K562 (cell line): ENCODE data around the gene SLC11A1. TPM values are rescaled to one million over a fixed set of nuclear protein-coding genes. Genes with fewer than 3 reads are reported as not detected.
A peak's percentile ranks its signal among the peaks of the same experiment; 100 is the strongest.

Source experiments
- ARNT ChIP-seq, 2 experiments: fragments of 450-650 bp; IDR thresholded peaks; 2 replicates each; pipeline ENCODE4 v1.6.1; 2016; ENCODE audit warnings: mild to moderate bottlenecking in 1 of 2
- CCNT2 ChIP-seq: IDR thresholded peaks from 2 replicates; pipeline ENCODE4 v1.6.1; 2011; ENCODE audit warnings: borderline replicate concordance, low read depth, mild to moderate bottlenecking, moderate library complexity, mixed read lengths, low read length; ENCODE audit not compliant: insufficient read length; ENCODE audit errors: extremely low read depth
- CREB3L1 ChIP-seq: fragments of 450-650 bp; IDR thresholded peaks from 2 replicates; pipeline ENCODE4 v1.6.1; 2014; ENCODE audit warnings: low read depth, mild to moderate bottlenecking, moderate library complexity, borderline replicate concordance
- ETV1 ChIP-seq: fragments of 450-650 bp; conservative IDR thresholded peaks from 2 replicates; pipeline ENCODE4 v1.6.1; 2016; ENCODE audit warnings: missing genetic modification characterization, control low read depth, low read depth, missing compliant biosample characterization
- FOXP4 ChIP-seq: sonication (generic); formaldehyde crosslinking; IDR thresholded peaks from 2 replicates; pipeline ENCODE4 v1.8.0; 2022; ENCODE audit warnings: mild to moderate bottlenecking, missing genetic modification reagents, borderline replicate concordance
- NCOR1 ChIP-seq: fragments of 450-650 bp; IDR thresholded peaks from 2 replicates; pipeline ENCODE4 v1.6.1; 2016; ENCODE audit warnings: mild to moderate bottlenecking, moderate library complexity
- POLR2H ChIP-seq: IDR thresholded peaks from 2 replicates; pipeline ENCODE4 v1.6.1; 2016; ENCODE audit warnings: missing genetic modification characterization, low read depth, mild to moderate bottlenecking, control low read depth, missing compliant biosample characterization, moderate library complexity
- RBM39 ChIP-seq: fragments of 200-400 bp; formaldehyde crosslinking; optimal IDR thresholded peaks from 2 replicates; pipeline ENCODE3; 2018; ENCODE audit warnings: low read depth, low read length
- SMC3 ChIP-seq: conservative IDR thresholded peaks from 2 replicates; pipeline ENCODE4 v1.6.1; 2011; ENCODE audit warnings: low read depth, low read length, improper control_type of control experiment; ENCODE audit not compliant: insufficient read depth
- TEAD4 ChIP-seq, 2 experiments: sonication (generic) in 1 of 2; formaldehyde crosslinking in 1 of 2; IDR thresholded peaks; 2 replicates each; pipeline versions ENCODE4 v1.6.1 to v1.8.0; 2012 to 2022; ENCODE audit warnings: borderline replicate concordance in 1 of 2, inconsistent platforms in 1 of 2, low read length in 1 of 2, mild to moderate bottlenecking in 1 of 2, missing genetic modification reagents in 1 of 2
- XRCC5 ChIP-seq: fragments of 200-400 bp; formaldehyde crosslinking; IDR thresholded peaks from 2 replicates; pipeline ENCODE4 v1.6.1; 2017; ENCODE audit warnings: low read depth, mild to moderate bottlenecking, low read length
- ZNF239 ChIP-seq: fragments of 250-450 bp; sonication (Bioruptor Pico); IDR thresholded peaks from 2 replicates; pipeline ENCODE4 v1.4.0; 2020; ENCODE audit warnings: mild to moderate bottlenecking
- ZNF407 ChIP-seq: fragments of 450-650 bp; IDR thresholded peaks from 2 replicates; pipeline ENCODE4 v1.6.1; 2016; ENCODE audit warnings: low read depth
- ZNF79 ChIP-seq: fragments of 250-450 bp; sonication (Bioruptor Pico); IDR thresholded peaks from 2 replicates; pipeline ENCODE4 v1.4.0; 2020; ENCODE audit warnings: low read depth, mild to moderate bottlenecking, moderate library complexity
- polyA plus RNA-seq, 8 experiments: library from polyadenylated mRNA; depleted of rRNA in 4 of 8; stranded (reverse) in 5 of 8; unstranded in 3 of 8; fragments of >200 nt; fragmentation: Nextera tagmentation in 2 of 8; fragmentation: Illumina TruSeq in 1 of 8; extraction: Ambion mirVana in 2 of 8; extraction: Trizol in 1 of 8; gene quantifications; 2 replicates each; pipeline versions ENCODE4 v1.2.1 to v1.2.3, GENCODE V29; 2011 to 2014; ENCODE audit warnings: inconsistent platforms in 1 of 8, missing spikeins in 1 of 8
- total RNA-seq, 7 experiments: library from RNA; depleted of rRNA in 6 of 7; stranded (reverse); fragments of >200 nt in 6 of 7; fragmentation: Illumina TruSeq in 2 of 7; extraction: Trizol in 2 of 7; gene quantifications; 2 replicates each; pipeline versions ENCODE4 v1.2.1 to v1.2.3, GENCODE V29; 2011 to 2021; ENCODE audit warnings: low replicate concordance in 1 of 7

Gene SLC11A1
- total and polyA plus RNA-seq, 9 of the 15 experiments (the other 6 are each of a cell fraction or from before 2014, with no cell fraction given): 0.35 to 1.6 (median 0.65) TPM

GRCh38 chr2:218397820-218398436 is 15.9 kb downstream of the SLC11A1 start (continued):
- TF ChIP-seq ZNF407 (no peak), POLR2H (tag) (peak; percentile 85), CREB3L1 (peak; percentile 65), ARNT (IDR thresholded peaks at IDR 0.05) (0 out of 4 replicates have a peak, but pooled peaks of 1 of the 2 experiments have one; percentile 6), TEAD4 (IDR thresholded peaks at IDR 0.05; ENCODE audit: low read length) (peak; percentile 36), TEAD4 (CRISPR knock-in tag; IDR thresholded peaks at IDR 0.05; ENCODE audit: borderline replicate concordance) (no peak), ZNF239 (CRISPR knock-in tag) (no peak), ETV1 (tag) (peak; percentile 95), RBM39 (no peak), CCNT2 (peak; percentile 80), XRCC5 (peak; percentile 40; the same call in 1 of the 2 replicates), ZNF79 (no peak), FOXP4 (no peak), NCOR1 (peak; percentile 73; the same call in 1 of the 2 replicates), SMC3 (no peak)
